IPS-18a (cell line): ENCODE results near the gene VIPR2.

Experiments
- H3K27ac ChIP-seq: one replicate; pipeline ENCODE4 v1.5.1; 2013; ENCODE audit warnings: low read length
- H3K27me3 ChIP-seq: one replicate; pipeline ENCODE4 v1.6.1; 2013; ENCODE audit warnings: mild to moderate bottlenecking, low read length; ENCODE audit not compliant: control insufficient read depth, insufficient read depth
- H3K36me3 ChIP-seq: one replicate; pipeline ENCODE4 v1.6.1; 2013; ENCODE audit warnings: low read depth, low read length; ENCODE audit not compliant: control insufficient read depth
- H3K4me1 ChIP-seq: one replicate; pipeline ENCODE4 v1.6.1; 2013; ENCODE audit warnings: low read depth, low read length; ENCODE audit not compliant: control insufficient read depth
- H3K4me3 ChIP-seq: one replicate; pipeline ENCODE4 v1.5.1; 2013; ENCODE audit warnings: low read length
- H3K9ac ChIP-seq: one replicate; pipeline ENCODE4 v1.6.1; 2013; ENCODE audit warnings: mild to moderate bottlenecking, low read length, moderate library complexity
- H3K9me3 ChIP-seq: one replicate; pipeline ENCODE4 v1.6.1; 2013; ENCODE audit warnings: low read depth, low read length; ENCODE audit not compliant: control insufficient read depth

VIPR2 gene

GRCh38 chr7:159099711-159100231, 44.9 kb downstream of the VIPR2 start:
- Histone ChIP-seq H3K36me3 (no peaks in the 10 kb centered on the region), H3K4me3 (no peak overlapping the region), H3K4me1 (no peaks in the 10 kb centered on the region), H3K27ac (no peak overlapping the region), H3K27me3 (no peaks in the 10 kb centered on the region), H3K9ac (no peak overlapping the region), H3K9me3 (no peaks in the 10 kb centered on the region)

- H3K27ac ChIP-seq = no peak overlapping the region
- H3K4me3 ChIP-seq = no peak overlapping the region
- H3K9me3 ChIP-seq = no peaks in the 10 kb centered on the region
- H3K36me3 ChIP-seq = no peaks in the 10 kb centered on the region
- H3K27me3 ChIP-seq = no peaks in the 10 kb centered on the region
- no peak overlapping the region for H3K9ac ChIP-seq
- no peaks in the 10 kb centered on the region for H3K4me1 ChIP-seq
Measured at GRCh38 chr7:159098811-159099655, 45.6 kb downstream of the VIPR2 start.

GRCh38 chr7:159098424-159098786, 46.3 kb downstream of the VIPR2 start:
- no peaks in the 10 kb centered on the region for H3K9me3 ChIP-seq
- H3K4me3 ChIP-seq = no peak overlapping the region
- no peak overlapping the region for H3K9ac ChIP-seq
- H3K36me3 ChIP-seq = no peaks in the 10 kb centered on the region
- H3K27me3 ChIP-seq = no peaks in the 10 kb centered on the region
- H3K4me1 ChIP-seq = no peaks in the 10 kb centered on the region
- no peak overlapping the region for H3K27ac ChIP-seq

- no peaks in the 10 kb centered on the region for H3K4me1 ChIP-seq
- H3K27ac ChIP-seq = no peak overlapping the region
- no peak overlapping the region for H3K4me3 ChIP-seq
- no peaks in the 10 kb centered on the region for H3K36me3 ChIP-seq
- no peak overlapping the region for H3K9ac ChIP-seq
- H3K27me3 ChIP-seq = no peaks in the 10 kb centered on the region
- no peaks in the 10 kb centered on the region for H3K9me3 ChIP-seq
Measured at GRCh38 chr7:159097661-159098423, 46.8 kb downstream of the VIPR2 start.

GRCh38 chr7:159096736-159097581, 47.7 kb downstream of the VIPR2 start:
- no peaks in the 10 kb centered on the region for H3K27me3 ChIP-seq
- no peaks in the 10 kb centered on the region for H3K4me1 ChIP-seq
- H3K36me3 ChIP-seq = no peaks in the 10 kb centered on the region
- no peak overlapping the region for H3K27ac ChIP-seq
- no peak overlapping the region for H3K9ac ChIP-seq
- no peaks in the 10 kb centered on the region for H3K9me3 ChIP-seq
- no peak overlapping the region for H3K4me3 ChIP-seq

- Histone ChIP-seq H3K27ac (no peak overlapping the region), H3K27me3 (no peaks in the 10 kb centered on the region), H3K4me3 (no peak overlapping the region)
Measured at GRCh38 chr7:159095979-159096411, 48.7 kb downstream of the VIPR2 start.

GRCh38 chr7:159094919-159095915, 49.5 kb downstream of the VIPR2 start:
- no peaks in the 10 kb centered on the region for H3K4me1 ChIP-seq
- H3K27me3 ChIP-seq = no peaks in the 10 kb centered on the region
- H3K36me3 ChIP-seq = no peaks in the 10 kb centered on the region
- H3K9me3 ChIP-seq = no peaks in the 10 kb centered on the region
- no peak overlapping the region for H3K9ac ChIP-seq
- no peak overlapping the region for H3K27ac ChIP-seq
- no peak overlapping the region for H3K4me3 ChIP-seq

More at GRCh38 chr7:159095979-159096411, 48.7 kb downstream of the VIPR2 start:
- no peaks in the 10 kb centered on the region for H3K9me3 ChIP-seq
- H3K36me3 ChIP-seq = no peaks in the 10 kb centered on the region
- H3K9ac ChIP-seq = no peak overlapping the region
- no peaks in the 10 kb centered on the region for H3K4me1 ChIP-seq

GRCh38 chr7:159094023-159094740, 50.5 kb downstream of the VIPR2 start:
- Histone ChIP-seq H3K27ac (no peak overlapping the region), H3K9me3 (no peaks in the 10 kb centered on the region), H3K4me3 (no peak overlapping the region), H3K36me3 (no peaks in the 10 kb centered on the region), H3K4me1 (no peaks in the 10 kb centered on the region), H3K9ac (no peak overlapping the region), H3K27me3 (no peaks in the 10 kb centered on the region)

- H3K27ac ChIP-seq = no peak overlapping the region
- no peaks in the 10 kb centered on the region for H3K9me3 ChIP-seq
- H3K4me1 ChIP-seq = no peaks in the 10 kb centered on the region
- H3K9ac ChIP-seq = no peak overlapping the region
- H3K4me3 ChIP-seq = no peak overlapping the region
- H3K36me3 ChIP-seq = no peaks in the 10 kb centered on the region
- H3K27me3 ChIP-seq = no peaks in the 10 kb centered on the region
Measured at GRCh38 chr7:159093351-159093971, 51.2 kb downstream of the VIPR2 start.

- no peaks in the 10 kb centered on the region for H3K4me1 ChIP-seq
- H3K27ac ChIP-seq = no peak overlapping the region
- no peaks in the 10 kb centered on the region for H3K36me3 ChIP-seq
- H3K27me3 ChIP-seq = no peaks in the 10 kb centered on the region
- H3K9me3 ChIP-seq = no peaks in the 10 kb centered on the region
- no peak overlapping the region for H3K4me3 ChIP-seq
- no peak overlapping the region for H3K9ac ChIP-seq
Measured at GRCh38 chr7:159092701-159093121, 52.0 kb downstream of the VIPR2 start.
